Measurements from ENCODE around the gene IKZF1. TPM values are rescaled to one million over a fixed set of nuclear protein-coding genes. Genes with fewer than 3 reads are reported as not detected.

The IKZF1 gene
- total RNA-seq, 6 experiments from 2014 or later = 3.1 to 9.6 (median 5.2) TPM

DNA sequence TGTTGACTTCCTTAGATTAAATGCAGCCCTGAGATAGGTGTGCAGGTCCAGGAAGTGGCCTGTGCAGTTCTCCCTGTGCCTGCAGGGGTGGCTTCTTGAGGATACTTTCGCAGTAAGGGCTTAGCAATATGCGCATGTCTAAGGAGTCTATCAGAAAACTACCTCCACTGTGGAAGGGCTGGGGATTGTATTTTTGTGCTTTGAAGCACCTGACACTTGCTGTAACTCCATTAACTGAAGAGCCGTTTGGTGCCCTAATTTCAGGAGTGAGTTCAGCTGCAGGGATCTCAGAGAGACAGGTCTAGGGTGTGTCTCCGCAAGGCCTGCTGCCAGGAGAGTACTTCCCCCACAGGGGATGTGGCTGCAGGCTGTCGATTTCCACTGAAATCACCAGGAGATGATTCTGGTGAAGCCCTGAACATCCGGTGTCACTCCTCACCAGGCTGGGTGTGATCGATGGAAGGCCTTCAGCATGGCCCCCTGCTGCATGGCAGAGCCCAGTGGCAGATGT is 35.5 kb downstream of the IKZF1 start:
- no peaks in the 10 kb centered on the region for H3K4me1 ChIP-seq
- no peaks in the 10 kb centered on the region for H3K9me3 ChIP-seq
- peak in 2 of 4 donors; percentile 26 to 42 for ATAC-seq
- H3K27ac ChIP-seq = no peak overlapping the region
- no peak overlapping the region for H3K4me3 ChIP-seq
- no peak for DNase-seq
- TF ChIP-seq, protein P1, sequence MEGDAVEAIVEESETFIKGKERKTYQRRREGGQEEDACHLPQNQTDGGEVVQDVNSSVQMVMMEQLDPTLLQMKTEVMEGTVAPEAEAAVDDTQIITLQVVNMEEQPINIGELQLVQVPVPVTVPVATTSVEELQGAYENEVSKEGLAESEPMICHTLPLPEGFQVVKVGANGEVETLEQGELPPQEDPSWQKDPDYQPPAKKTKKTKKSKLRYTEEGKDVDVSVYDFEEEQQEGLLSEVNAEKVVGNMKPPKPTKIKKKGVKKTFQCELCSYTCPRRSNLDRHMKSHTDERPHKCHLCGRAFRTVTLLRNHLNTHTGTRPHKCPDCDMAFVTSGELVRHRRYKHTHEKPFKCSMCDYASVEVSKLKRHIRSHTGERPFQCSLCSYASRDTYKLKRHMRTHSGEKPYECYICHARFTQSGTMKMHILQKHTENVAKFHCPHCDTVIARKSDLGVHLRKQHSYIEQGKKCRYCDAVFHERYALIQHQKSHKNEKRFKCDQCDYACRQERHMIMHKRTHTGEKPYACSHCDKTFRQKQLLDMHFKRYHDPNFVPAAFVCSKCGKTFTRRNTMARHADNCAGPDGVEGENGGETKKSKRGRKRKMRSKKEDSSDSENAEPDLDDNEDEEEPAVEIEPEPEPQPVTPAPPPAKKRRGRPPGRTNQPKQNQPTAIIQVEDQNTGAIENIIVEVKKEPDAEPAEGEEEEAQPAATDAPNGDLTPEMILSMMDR (IDR thresholded peaks at IDR 0.05) = no peak
- TF ChIP-seq POLR2A (IDR thresholded peaks at IDR 0.05) = no peak
- H3K27me3 ChIP-seq = no peaks in the 10 kb centered on the region
- 54% methylated on average over 4 of the region's 7 CpGs for WGBS (ENCODE audit: insufficient coverage, low coverage, low lambda C conversion rate, missing lambda C conversion rate)
- no peaks in the 10 kb centered on the region for H3K36me3 ChIP-seq
- intact Hi-C loops (cut with DNase I) = no loop called here

GRCh38 chr7:50341724-50342123 is 37.2 kb downstream of the IKZF1 start:
- no peak overlapping the region for H3K27ac ChIP-seq

GRCh38 chr7:50342616-50343114 is 38.1 kb downstream of the IKZF1 start:
- DNase-seq (no peak), ATAC-seq (peak; percentile 39 to 81 (median 47))
- Histone ChIP-seq H3K27me3 (no peaks in the 10 kb centered on the region), H3K27ac (no peak overlapping the region), H3K9me3 (no peaks in the 10 kb centered on the region), H3K4me3 (no peak overlapping the region), H3K4me1 (no peaks in the 10 kb centered on the region), H3K36me3 (no peaks in the 10 kb centered on the region)
- 11% methylated on average over 5 of the region's 8 CpGs for WGBS (ENCODE audit: insufficient coverage, low coverage, low lambda C conversion rate, missing lambda C conversion rate)
- TF ChIP-seq, protein P1 (IDR thresholded peaks at IDR 0.05) = no peak
- intact Hi-C loops (cut with DNase I) = no loop called here

More at GRCh38 chr7:50341724-50342123, 37.2 kb downstream of the IKZF1 start:
- H3K9me3 ChIP-seq = no peaks in the 10 kb centered on the region
- no peaks in the 10 kb centered on the region for H3K36me3 ChIP-seq
- intact Hi-C loops (cut with DNase I) = no loop called here
- no peak overlapping the region for H3K4me3 ChIP-seq
- WGBS (ENCODE audit: insufficient coverage, low coverage, low lambda C conversion rate, missing lambda C conversion rate) = 25% methylated on average over 1 of the region's 1 CpG
- no peak for DNase-seq
- no peaks in the 10 kb centered on the region for H3K4me1 ChIP-seq
- no peaks in the 10 kb centered on the region for H3K27me3 ChIP-seq
- TF ChIP-seq POLR2A (IDR thresholded peaks at IDR 0.05) = no peak
- TF ChIP-seq, protein P1 (IDR thresholded peaks at IDR 0.05) = no peak
- ATAC-seq = no peak

- 46% methylated on average over 8 of the region's 8 CpGs for WGBS (ENCODE audit: insufficient coverage, low coverage, low lambda C conversion rate, missing lambda C conversion rate)
- Histone ChIP-seq H3K4me3 (no peak overlapping the region), H3K27me3 (no peaks in the 10 kb centered on the region), H3K4me1 (no peaks in the 10 kb centered on the region), H3K27ac (no peak overlapping the region), H3K36me3 (no peaks in the 10 kb centered on the region), H3K9me3 (no peaks in the 10 kb centered on the region)
- no peak for TF ChIP-seq POLR2A (IDR thresholded peaks at IDR 0.05)
- TF ChIP-seq, protein P1 (IDR thresholded peaks at IDR 0.05) = no peak
- no peak for DNase-seq
- intact Hi-C loops (cut with DNase I) = no loop called here
- no peak for ATAC-seq
Measured at GRCh38 chr7:50346545-50347497, 42.3 kb downstream of the IKZF1 start.

Data from right lobe of liver (tissue), 6 donors.